Activated CD4-positive, alpha-beta T cell treated with anti-CD3 and anti-CD28 coated beads, Interleukin-2, amount 50 U/mL, for 16 hours (primary cell): ENCODE data around the gene OR6K2.
"Not testable (repeated sequence)": the region's sequence is repeated elsewhere in the genome, so short reads cannot be mapped to it uniquely, and the experiment has no call there.

Source experiments
- DNase-seq: peaks from one replicate; pipeline ENCODE4 v3.0.0-alpha.2; 2020

The OR6K2 gene

GRCh38 chr1:158700552-158700951 lies at the start of gene OR6K2:
Gene OR6K2, minus strand, starts transcription at chr1:158700652. Its CDS starts 0 bp downstream, at chr1:158700652.
- DNase-seq, result no peak

- no peak for DNase-seq
Observed at GRCh38 chr1:158735848-158736247, 35.4 kb upstream of the OR6K2 start.

GRCh38 chr1:158732524-158732923 lies 32.1 kb upstream of the OR6K2 start:
- no peak for DNase-seq

- DNase-seq, result no peak
Observed at GRCh38 chr1:158731707-158732106, 31.3 kb upstream of the OR6K2 start.

GRCh38 chr1:158730453-158730852 lies 30.0 kb upstream of the OR6K2 start:
- DNase-seq, result no peak

GRCh38 chr1:158728510-158729225 lies 28.2 kb upstream of the OR6K2 start:
- DNase-seq, result no peak

GRCh38 chr1:158724442-158724841 lies 24.0 kb upstream of the OR6K2 start:
- DNase-seq, result no peak

GRCh38 chr1:158720620-158721019 lies 20.2 kb upstream of the OR6K2 start, which contains the start of gene OR6K3:
Gene OR6K3, minus strand, starts transcription at chr1:158720720. Its CDS starts 2,605 bp downstream, at chr1:158718115.
- no peak for DNase-seq

- no peak for DNase-seq
Observed at GRCh38 chr1:158719664-158720063, 19.2 kb upstream of the OR6K2 start.

- DNase-seq, result no peak
Observed at GRCh38 chr1:158717344-158717743, 16.9 kb upstream of the OR6K2 start.

- DNase-seq, result peak; percentile 54
Observed at GRCh38 chr1:158716335-158716734, 15.9 kb upstream of the OR6K2 start.

GRCh38 chr1:158714754-158715153 lies 14.3 kb upstream of the OR6K2 start:
- DNase-seq, result no peak

GRCh38 chr1:158711098-158711497 lies 10.6 kb upstream of the OR6K2 start:
- no peak for DNase-seq

GRCh38 chr1:158706096-158706495 lies 5.6 kb upstream of the OR6K2 start:
- no peak for DNase-seq

GRCh38 chr1:158694596-158694995 lies 5.9 kb downstream of the OR6K2 start:
- DNase-seq, result no peak

- DNase-seq, result no peak
Observed at GRCh38 chr1:158692356-158692755, 8.1 kb downstream of the OR6K2 start.

GRCh38 chr1:158691907-158692306 lies 8.5 kb downstream of the OR6K2 start:
- DNase-seq, result no peak

GRCh38 chr1:158691149-158691548 lies 9.3 kb downstream of the OR6K2 start:
- not testable (repeated sequence) for DNase-seq

- DNase-seq, result no peak
Observed at GRCh38 chr1:158689875-158690274, 10.6 kb downstream of the OR6K2 start.

GRCh38 chr1:158689110-158689509 lies 11.3 kb downstream of the OR6K2 start:
- DNase-seq, result no peak

GRCh38 chr1:158688343-158688742 lies 12.1 kb downstream of the OR6K2 start:
- not testable (repeated sequence) for DNase-seq

- DNase-seq, result no peak
Observed at GRCh38 chr1:158687037-158687436, 13.4 kb downstream of the OR6K2 start.

- DNase-seq, result peak; percentile 20
Observed at GRCh38 chr1:158686111-158687009, 14.1 kb downstream of the OR6K2 start, which contains the start of gene SPTA1. Gene SPTA1, minus strand, starts transcription at chr1:158686715. Its CDS starts 198 bp downstream, at chr1:158686517.

GRCh38 chr1:158685085-158685484 lies 15.4 kb downstream of the OR6K2 start:
- no peak for DNase-seq
